K562 (cell line): ENCODE results near the gene SPATC1L. TPM values are rescaled to one million over a fixed set of nuclear protein-coding genes. Genes with fewer than 3 reads are reported as not detected.

ENCODE experiments used
- ATAC-seq: fragments of 200-7000 bp; cut with Tn5 transposase; 3 replicates; pipeline ENCODE4 v1.9.1; 2020; ENCODE audit warnings: moderate library complexity
- BruUV-seq: library from RNA; stranded (reverse); fragments of 400-500 nt; replicated peaks from 2 replicates; lab custom pipeline; 2021; lab: Mats Ljungman, UMichigan
- CTCF ChIA-PET: fragments of 300-600 bp; formaldehyde crosslinking; extraction: SDS; loops from one replicate; lab custom pipeline; 2021; ENCODE audit warnings: low intra/inter-chr PET ratio; lab: Yijun Ruan, JAX
- POLR2A ChIA-PET: fragments of 300-600, 350-650 bp; sonication (Branson Sonifier 250); formaldehyde crosslinking; extraction: SDS; loops from one replicate; lab custom pipeline; 2021; ENCODE audit warnings: antibody characterized with exemption, inconsistent platforms; lab: Yijun Ruan, JAX
- DNase-seq, 4 experiments: peaks; one replicate each; pipeline versions ENCODE4 v3.0.0 to v3.0.0-alpha.2; 2011 to 2018; ENCODE audit warnings: low spot score in 3 of 4, mixed read lengths in 3 of 4; ENCODE audit errors: extremely low read depth in 1 of 4
- FAIRE-seq: peaks from 2 replicates; lab custom pipeline; 2011; peaks lifted over from hg19 to GRCh38; lab: Jason Lieb, UNC
- H2AFZ ChIP-seq: 2 replicates; pipeline ENCODE4 v1.6.0; 2011; ENCODE audit warnings: low read depth, low read length, control low read depth, inconsistent platforms
- H3K27ac ChIP-seq: fragments of 200-600 bp; 3 replicates; pipeline ENCODE4 v1.8.0; 2011; ENCODE audit warnings: low read depth, mild to moderate bottlenecking, control low read depth, inconsistent platforms, low read length, moderate library complexity, mixed read lengths; ENCODE audit errors: extremely low read depth
- H3K27me3 ChIP-seq, 2 experiments: fragments of 300-600 bp in 1 of 2; 2 replicates in 1 of 2; 3 replicates in 1 of 2; pipeline versions ENCODE4 v1.6.0 to v1.8.0; 2011; ENCODE audit warnings: inconsistent platforms in 2 of 2, low read length in 2 of 2, mild to moderate bottlenecking in 1 of 2, mixed read lengths in 1 of 2, moderate library complexity in 1 of 2; ENCODE audit not compliant: control insufficient read depth in 2 of 2, insufficient read depth in 2 of 2
- H3K36me3 ChIP-seq: fragments of 300-600 bp; 3 replicates; pipeline ENCODE4 v1.8.0; 2011; ENCODE audit warnings: mild to moderate bottlenecking, low read length, inconsistent platforms; ENCODE audit not compliant: control insufficient read depth, insufficient read depth
- H3K4me1 ChIP-seq, 2 experiments: fragments of 200-600 bp in 1 of 2; replicated peaks in 1 of 2; 2 replicates in 1 of 2; 3 replicates in 1 of 2; pipeline versions ENCODE4 v1.5.1 to v1.8.0; 2011; ENCODE audit warnings: inconsistent platforms in 2 of 2, low read length in 2 of 2, mild to moderate bottlenecking in 1 of 2, mixed read lengths in 1 of 2, moderate library complexity in 1 of 2; ENCODE audit not compliant: control insufficient read depth in 2 of 2, insufficient read depth in 2 of 2
- H3K4me2 ChIP-seq: 2 replicates; pipeline ENCODE4 v1.6.1; 2011; ENCODE audit warnings: low read length, control low read depth, inconsistent platforms, mixed read lengths; ENCODE audit not compliant: insufficient read depth
- H3K4me3 ChIP-seq: fragments of 200-600 bp; sonication (generic), shearing (Covaris generic); 2 replicates; pipeline ENCODE4 v1.5.1; 2016; ENCODE audit warnings: control low read depth, inconsistent platforms
- H3K79me2 ChIP-seq: fragments of 200-600 bp; 3 replicates; pipeline ENCODE4 v1.8.0; 2011; ENCODE audit warnings: low read length, inconsistent platforms; ENCODE audit not compliant: control insufficient read depth, insufficient read depth
- H3K9ac ChIP-seq, 2 experiments: 2 replicates each; pipeline versions ENCODE4 v1.6.0 to v1.6.1; 2011; ENCODE audit warnings: low read depth in 2 of 2, low read length in 2 of 2, control low read depth in 1 of 2, inconsistent platforms in 1 of 2, mild to moderate bottlenecking in 1 of 2, mixed read lengths in 1 of 2; ENCODE audit not compliant: insufficient read depth in 1 of 2
- H3K9me1 ChIP-seq: one replicate; pipeline ENCODE4 v1.6.0; 2011; ENCODE audit warnings: inconsistent platforms, mild to moderate bottlenecking, low read length, moderate library complexity; ENCODE audit not compliant: control insufficient read depth, insufficient read depth
- H3K9me3 ChIP-seq: replicated peaks from 2 replicates; pipeline ENCODE4 v1.5.1; 2011; ENCODE audit warnings: low read depth, low read length, inconsistent platforms; ENCODE audit not compliant: control insufficient read depth, insufficient read depth
- H4K20me1 ChIP-seq: replicated peaks from 2 replicates; pipeline ENCODE4 v1.6.1; 2011; ENCODE audit warnings: low read length, inconsistent platforms, mixed read lengths; ENCODE audit not compliant: control insufficient read depth, insufficient read depth
- CBFA2T3 ChIP-seq: fragments of 450-650 bp; IDR thresholded peaks from 2 replicates; pipeline ENCODE4 v1.6.1; 2017
- ERF ChIP-seq: fragments of 450-650 bp; formaldehyde crosslinking; IDR thresholded peaks from 2 replicates; pipeline ENCODE4 v1.4.0; 2020; ENCODE audit warnings: mild to moderate bottlenecking, mixed read lengths
- HDAC8 ChIP-seq: fragments of 450-650 bp; IDR thresholded peaks from 2 replicates; pipeline ENCODE4 v1.6.1; 2016; ENCODE audit warnings: mild to moderate bottlenecking, missing genetic modification characterization, moderate library complexity, missing compliant biosample characterization
- HLTF ChIP-seq: fragments of 450-650 bp; IDR thresholded peaks from 2 replicates; pipeline ENCODE4 v1.6.1; 2016
- KDM1A ChIP-seq, 2 experiments: fragments of 450-650 bp; IDR thresholded peaks; 2 replicates each; pipeline ENCODE4 v1.6.1; 2016; ENCODE audit warnings: mild to moderate bottlenecking in 2 of 2
- MTA3 ChIP-seq: fragments of 450-650 bp; formaldehyde crosslinking; IDR thresholded peaks from 2 replicates; pipeline ENCODE4 v1.6.1; 2017; ENCODE audit warnings: mild to moderate bottlenecking, borderline replicate concordance
- RAD21 ChIP-seq, 2 experiments: fragments of 250-450 bp in 1 of 2; fragments of 450-650 bp in 1 of 2; sonication (Bioruptor Pico) in 1 of 2; formaldehyde crosslinking in 1 of 2; IDR thresholded peaks in 1 of 2; conservative IDR thresholded peaks in 1 of 2; 2 replicates each; pipeline versions ENCODE4 v1.4.0 to v1.8.0; 2020 to 2022; ENCODE audit warnings: mild to moderate bottlenecking in 2 of 2, moderate library complexity in 1 of 2
- RBFOX2 ChIP-seq: fragments of 200-400 bp; formaldehyde crosslinking; IDR thresholded peaks from 2 replicates; pipeline ENCODE4 v1.6.1; 2017; ENCODE audit warnings: low read depth, mild to moderate bottlenecking, low read length, moderate library complexity
- RBM34 ChIP-seq: fragments of 200-400 bp; formaldehyde crosslinking; IDR thresholded peaks from 2 replicates; pipeline ENCODE4 v1.6.1; 2018; ENCODE audit warnings: low read length, borderline replicate concordance; ENCODE audit not compliant: insufficient read depth
- YBX1 ChIP-seq: fragments of 450-650 bp; IDR thresholded peaks from 2 replicates; pipeline ENCODE4 v1.7.1; 2016; ENCODE audit warnings: mild to moderate bottlenecking
- ZNF431 ChIP-seq: sonication (generic); formaldehyde crosslinking; IDR thresholded peaks from 2 replicates; pipeline ENCODE4 v1.8.0; 2022; ENCODE audit warnings: mild to moderate bottlenecking, missing genetic modification reagents
- WGBS: fragments of 100-300 bp; shearing (Covaris generic); methylation state at CpG from one replicate; pipeline ENCODE4 v1.1.6; 2016; ENCODE audit warnings: low coverage, mixed read lengths; ENCODE audit not compliant: insufficient coverage; ENCODE audit errors: missing lambda C conversion rate; 5-methylcytosine and 5-hydroxymethylcytosine counted together
- in situ Hi-C: fragments of 300-500 bp; cut with MboI; formaldehyde crosslinking; loops from 4 replicates; pipeline ENCODE4 v1.15.0; 2018; ENCODE audit warnings: inconsistent platforms, mixed read lengths
- intact Hi-C: fragments of 100-400 bp; cut with micrococcal nuclease; formaldehyde crosslinking; loops from 2 replicates; pipeline ENCODE4 v1.14.2; 2022
- polyA plus RNA-seq, 8 experiments: library from polyadenylated mRNA; depleted of rRNA in 4 of 8; stranded (reverse) in 5 of 8; unstranded in 3 of 8; fragments of >200 nt; fragmentation: Nextera tagmentation in 2 of 8; fragmentation: Illumina TruSeq in 1 of 8; extraction: Ambion mirVana in 2 of 8; extraction: Trizol in 1 of 8; gene quantifications; 2 replicates each; pipeline versions ENCODE4 v1.2.1 to v1.2.3, GENCODE V29; 2011 to 2014; ENCODE audit warnings: inconsistent platforms in 1 of 8, missing spikeins in 1 of 8
- total RNA-seq, 7 experiments: library from RNA; depleted of rRNA in 6 of 7; stranded (reverse); fragments of >200 nt in 6 of 7; fragmentation: Illumina TruSeq in 2 of 7; extraction: Trizol in 2 of 7; gene quantifications; 2 replicates each; pipeline versions ENCODE4 v1.2.1 to v1.2.3, GENCODE V29; 2011 to 2021; ENCODE audit warnings: low replicate concordance in 1 of 7
- TF ChIP-seq, protein P1 (sequence below): fragments of 450-650 bp; IDR thresholded peaks from 2 replicates; pipeline ENCODE4 v1.6.1; 2017; ENCODE audit warnings: antibody characterized with exemption

The SPATC1L gene
- total and polyA plus RNA-seq, 9 of the 15 experiments (the other 6 are each of a cell fraction or from before 2014, with no cell fraction given), result 0.14 to 121 (median 34.0) TPM; not detected in 1

DNA sequence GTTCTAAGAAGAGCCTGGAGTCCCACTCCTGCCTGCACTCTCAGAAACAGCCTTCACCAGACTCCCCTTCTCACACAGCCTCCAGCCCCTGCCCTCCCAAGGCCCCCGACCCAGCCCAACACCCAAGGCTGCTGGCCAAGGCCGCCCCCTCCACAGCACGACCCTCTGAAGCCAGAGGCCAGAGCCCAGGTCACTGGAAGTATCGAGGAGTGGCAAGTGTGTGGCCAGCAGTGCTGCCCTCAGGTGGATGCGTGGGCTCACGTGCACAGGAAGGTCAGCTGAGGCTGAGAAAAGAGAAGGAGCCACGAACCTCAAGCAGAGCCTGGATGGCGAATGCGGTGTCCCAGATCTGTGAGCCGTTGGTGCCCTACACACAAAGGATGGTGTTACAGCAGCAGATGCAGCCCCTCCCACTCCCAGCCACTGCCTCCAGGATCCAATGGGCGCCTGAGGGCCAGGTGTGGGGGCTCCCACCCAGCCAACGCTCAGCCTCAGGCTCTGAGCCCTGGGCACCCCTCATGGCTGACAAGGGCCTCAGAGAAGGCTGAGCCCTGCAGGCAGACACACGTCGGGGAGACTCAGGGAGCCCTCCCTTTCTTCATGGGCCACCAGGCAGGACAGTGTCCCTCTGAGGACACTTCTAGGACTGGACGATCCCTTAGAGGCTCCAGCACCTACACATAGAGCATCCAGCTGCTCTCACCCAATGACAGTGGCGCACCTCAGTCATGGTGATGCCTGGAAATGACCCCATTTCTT is 26.3 kb upstream of the SPATC1L start:
- Histone ChIP-seq H3K9me1 (no peaks in the 10 kb centered on the region), H3K9me3 (no peaks in the 10 kb centered on the region), H3K27me3 (no peaks in the 10 kb centered on the region), H2AFZ (no peak overlapping the region), H3K27ac (no peak overlapping the region), H4K20me1 (no peaks in the 10 kb centered on the region), H3K4me2 (no peak overlapping the region), H3K4me1 (peaks cover 0 to 32% of the 10 kb centered on the region in 2 experiments; a peak in 1 of 5 replicates), H3K9ac (peak overlapping the region in 1 of 2 experiments; percentile 20; a peak in 1 of 4 replicates), H3K36me3 (peaks cover 93% of the 10 kb centered on the region; the same call in 2 of the 3 replicates), H3K4me3 (no peak overlapping the region), H3K79me2 (no peaks in the 10 kb centered on the region)
- POLR2A ChIA-PET, result interaction anchor here (0.6 kb wide), 1 partner anchor 39 kb away, joined by 3 read pairs; no protein-coding TSS in a partner anchor
- intact Hi-C loops, result loop anchor here (2.0 kb wide), 1 partner anchor 58 kb away; no protein-coding TSS in a partner anchor
- CTCF ChIA-PET, result interaction anchor here (0.5 kb wide), 1 partner anchor 58 kb away, joined by 3 read pairs; no protein-coding TSS in a partner anchor
- no TSS peak for BruUV-seq
- 78% methylated on average over 15 of the region's 16 CpGs for WGBS
- DNase-seq, result peak in 1 of 4 experiments; percentile 42
- ATAC-seq, result peak; percentile 73
- in situ Hi-C loops, result no loop called here
- no peak for FAIRE-seq
- TF ChIP-seq KDM1A (IDR thresholded peaks at IDR 0.05) (no peak), ZNF431 (CRISPR knock-in tag) (no peak), CBFA2T3 (no peak), RBM34 (no peak), HLTF (no peak), ERF (CRISPR knock-in tag) (no peak), HDAC8 (tag) (no peak), RAD21 (CRISPR knock-in tag; conservative IDR thresholded peaks at IDR 0.05 in 1 of 2, IDR thresholded peaks at IDR 0.05 in 1 of 2) (peak in 1 of 2 experiments; percentile 48; a peak in 2 of 4 replicates), YBX1 (no peak), RBFOX2 (0 out of 2 replicates have a peak, but pooled peaks have one; percentile 34), MTA3 (no peak)
- TF ChIP-seq, protein P1, sequence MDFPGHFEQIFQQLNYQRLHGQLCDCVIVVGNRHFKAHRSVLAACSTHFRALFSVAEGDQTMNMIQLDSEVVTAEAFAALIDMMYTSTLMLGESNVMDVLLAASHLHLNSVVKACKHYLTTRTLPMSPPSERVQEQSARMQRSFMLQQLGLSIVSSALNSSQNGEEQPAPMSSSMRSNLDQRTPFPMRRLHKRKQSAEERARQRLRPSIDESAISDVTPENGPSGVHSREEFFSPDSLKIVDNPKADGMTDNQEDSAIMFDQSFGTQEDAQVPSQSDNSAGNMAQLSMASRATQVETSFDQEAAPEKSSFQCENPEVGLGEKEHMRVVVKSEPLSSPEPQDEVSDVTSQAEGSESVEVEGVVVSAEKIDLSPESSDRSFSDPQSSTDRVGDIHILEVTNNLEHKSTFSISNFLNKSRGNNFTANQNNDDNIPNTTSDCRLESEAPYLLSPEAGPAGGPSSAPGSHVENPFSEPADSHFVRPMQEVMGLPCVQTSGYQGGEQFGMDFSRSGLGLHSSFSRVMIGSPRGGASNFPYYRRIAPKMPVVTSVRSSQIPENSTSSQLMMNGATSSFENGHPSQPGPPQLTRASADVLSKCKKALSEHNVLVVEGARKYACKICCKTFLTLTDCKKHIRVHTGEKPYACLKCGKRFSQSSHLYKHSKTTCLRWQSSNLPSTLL, result no peak
